GM12891 (cell line): ENCODE data around the gene LRIG1.

Experiments used
- DNase-seq: peaks from one replicate; pipeline ENCODE4 v3.0.0; 2011; ENCODE audit warnings: low spot score; ENCODE audit not compliant: insufficient read length
- FAIRE-seq: peaks from 2 replicates; lab custom pipeline; 2011; peaks lifted over from hg19 to GRCh38; lab: Jason Lieb, UNC
- PAX5 ChIP-seq: IDR thresholded peaks from 2 replicates; pipeline ENCODE4 v1.6.1; 2011; ENCODE audit warnings: low read length, moderate library complexity, mild to moderate bottlenecking; ENCODE audit not compliant: insufficient read depth, severe bottlenecking
- POLR2A ChIP-seq: IDR thresholded peaks from 2 replicates; pipeline ENCODE4 v1.6.1; 2011; ENCODE audit warnings: low read depth, low read length, control low read depth
- POLR2AphosphoS5 ChIP-seq: IDR thresholded peaks from 2 replicates; pipeline ENCODE4 v1.6.1; 2011; ENCODE audit warnings: low read depth, low read length, control low read depth
- POU2F2 ChIP-seq: IDR thresholded peaks from 2 replicates; pipeline ENCODE4 v1.6.1; 2011; ENCODE audit warnings: low read depth, mild to moderate bottlenecking, control low read depth, low read length, moderate library complexity
- SPI1 ChIP-seq: IDR thresholded peaks from 2 replicates; pipeline ENCODE4 v1.6.1; 2011; ENCODE audit warnings: low read depth, low read length, control low read depth
- TAF1 ChIP-seq: IDR thresholded peaks from 2 replicates; pipeline ENCODE4 v1.6.1; 2011; ENCODE audit warnings: low read depth, low read length, control low read depth

The LRIG1 gene

DNA sequence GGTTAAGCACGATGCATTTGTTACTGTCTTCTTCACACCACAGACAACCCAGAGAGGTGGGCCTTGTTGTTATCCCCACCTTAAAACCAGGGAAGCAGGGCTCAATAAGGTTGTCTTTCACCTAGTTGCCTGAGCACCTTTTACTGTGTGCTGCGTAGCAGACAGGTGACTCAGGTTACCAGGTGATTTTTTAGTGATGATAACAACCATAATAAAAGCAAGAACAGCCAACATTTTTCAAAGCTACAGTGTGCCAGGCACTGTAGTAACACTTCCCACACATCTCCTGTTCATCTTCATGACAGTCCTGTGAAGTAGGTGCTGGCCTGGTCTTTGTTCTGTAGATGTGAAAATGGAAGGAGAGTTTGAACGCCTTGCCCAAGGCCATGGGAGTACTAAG, 147.8 kb downstream of the LRIG1 start:
- TF ChIP-seq POLR2A (no peak), TAF1 (no peak), PAX5 (no peak), POU2F2 (no peak), SPI1 (no peak), POLR2AphosphoS5 (no peak)
- FAIRE-seq (no peak), DNase-seq (no peak)

DNA sequence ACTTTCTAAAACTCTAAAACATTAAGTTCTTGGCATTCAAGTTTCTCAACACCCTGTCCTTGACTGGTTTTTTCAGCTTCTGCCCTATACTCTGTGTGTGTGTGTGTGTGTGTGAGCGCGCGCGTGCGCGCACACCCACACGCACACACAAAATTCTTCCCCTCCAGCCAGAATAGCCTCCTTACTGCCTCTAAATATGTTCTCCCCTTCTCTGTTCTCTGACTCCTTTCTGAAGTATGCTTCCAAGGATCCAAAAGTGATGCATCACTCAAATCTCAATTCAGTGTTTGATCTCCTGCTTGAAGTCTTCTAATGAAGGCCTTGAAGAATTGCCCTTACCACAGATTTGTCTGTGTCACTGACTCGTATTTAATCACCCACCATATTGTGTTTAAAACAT, 150.2 kb downstream of the LRIG1 start:
- FAIRE-seq = no peak

DNA sequence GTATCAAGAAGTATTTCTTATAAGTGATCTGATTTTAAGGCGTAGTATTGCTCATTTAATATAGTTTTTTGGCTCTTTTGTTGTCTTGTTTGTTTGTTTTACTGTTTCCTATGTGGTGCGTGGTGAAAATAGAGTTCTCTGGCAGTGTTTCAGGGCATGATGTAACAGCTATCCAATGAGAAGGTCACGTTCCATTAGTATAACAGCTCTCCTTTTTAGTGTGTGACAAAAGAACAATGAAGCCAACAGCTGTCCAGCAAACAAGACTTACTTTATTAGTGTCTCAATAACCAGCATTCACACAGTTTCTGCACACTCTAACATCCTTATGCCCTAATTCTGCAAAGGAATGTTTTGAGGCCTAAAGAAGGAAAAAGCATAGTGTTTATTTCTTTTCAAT, 152.1 kb downstream of the LRIG1 start:
- no peak for FAIRE-seq
- no peak for DNase-seq
- no peak for TF ChIP-seq PAX5
- no peak for TF ChIP-seq POLR2AphosphoS5
- TF ChIP-seq TAF1 = no peak
- TF ChIP-seq SPI1 = no peak
- TF ChIP-seq POLR2A = no peak
- no peak for TF ChIP-seq POU2F2

More for the DNA sequence above, 150.2 kb downstream of the LRIG1 start:
- TF ChIP-seq POLR2A (no peak), POLR2AphosphoS5 (no peak), PAX5 (no peak), POU2F2 (no peak), TAF1 (no peak)
- no peak for DNase-seq

DNA sequence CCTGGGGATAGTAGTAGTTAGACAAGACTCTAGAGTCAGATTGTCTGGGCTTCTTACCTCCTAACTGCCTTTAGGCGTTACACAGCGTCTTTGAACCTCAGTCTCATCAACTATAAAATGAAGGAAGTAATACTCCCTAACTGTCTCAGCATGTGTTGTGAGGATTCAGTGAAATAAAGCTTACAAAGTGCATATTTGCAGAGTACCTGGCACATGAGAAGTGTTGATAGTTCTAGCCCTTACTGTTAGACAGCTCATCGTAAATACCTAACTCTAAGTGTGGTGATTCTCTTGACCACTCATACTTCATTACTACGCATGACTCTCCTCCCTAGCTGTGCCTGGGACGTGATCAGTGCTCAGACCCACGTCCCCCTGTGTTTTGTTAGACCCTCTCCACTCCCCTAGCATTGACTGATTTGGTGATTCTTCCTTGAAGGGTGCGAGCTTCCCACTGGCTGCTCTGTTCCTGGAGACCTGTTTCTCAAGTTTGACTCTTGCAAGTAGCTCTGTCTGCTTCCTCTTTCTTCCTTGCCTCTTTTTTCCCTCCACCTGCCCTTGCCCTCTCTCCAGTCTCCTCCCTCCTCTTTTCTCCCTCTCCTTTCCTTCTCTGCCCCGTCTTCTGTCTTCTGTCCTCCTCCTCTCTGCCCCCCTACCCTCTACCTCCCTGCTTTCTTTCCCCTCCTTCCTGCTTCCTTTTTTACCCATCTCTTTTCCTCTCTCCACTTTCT, 155.8 kb downstream of the LRIG1 start:
- no peak for TF ChIP-seq PAX5
- no peak for TF ChIP-seq SPI1
- no peak for TF ChIP-seq POU2F2
- no peak for TF ChIP-seq TAF1
- TF ChIP-seq POLR2A = no peak
- DNase-seq = no peak
- FAIRE-seq = peak; percentile 31

DNA sequence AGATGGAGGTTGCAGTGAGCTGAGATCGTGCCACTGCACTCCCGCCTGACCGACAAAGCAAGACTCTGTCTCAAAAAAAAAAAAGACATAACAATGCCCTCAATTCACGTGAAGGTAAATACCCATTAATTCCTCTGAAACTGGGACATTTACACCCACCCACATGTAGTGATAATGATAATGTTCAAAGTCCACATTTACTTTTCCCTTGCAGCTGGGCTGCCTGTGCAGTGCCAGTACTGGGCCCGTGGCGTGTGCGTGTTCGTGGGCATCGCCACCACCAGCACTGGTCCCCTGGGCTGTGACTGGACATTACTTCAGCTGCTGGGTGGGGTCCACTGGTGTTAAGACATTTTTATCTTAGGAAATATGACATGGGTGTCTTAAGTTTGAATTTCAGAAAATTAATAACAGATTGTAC, 156.4 kb downstream of the LRIG1 start:
- DNase-seq (no peak), FAIRE-seq (peak; percentile 5)
- no peak for TF ChIP-seq SPI1
- no peak for TF ChIP-seq POLR2AphosphoS5
- TF ChIP-seq TAF1 = no peak
- no peak for TF ChIP-seq PAX5
- TF ChIP-seq POLR2A = no peak
- no peak for TF ChIP-seq POU2F2

DNA sequence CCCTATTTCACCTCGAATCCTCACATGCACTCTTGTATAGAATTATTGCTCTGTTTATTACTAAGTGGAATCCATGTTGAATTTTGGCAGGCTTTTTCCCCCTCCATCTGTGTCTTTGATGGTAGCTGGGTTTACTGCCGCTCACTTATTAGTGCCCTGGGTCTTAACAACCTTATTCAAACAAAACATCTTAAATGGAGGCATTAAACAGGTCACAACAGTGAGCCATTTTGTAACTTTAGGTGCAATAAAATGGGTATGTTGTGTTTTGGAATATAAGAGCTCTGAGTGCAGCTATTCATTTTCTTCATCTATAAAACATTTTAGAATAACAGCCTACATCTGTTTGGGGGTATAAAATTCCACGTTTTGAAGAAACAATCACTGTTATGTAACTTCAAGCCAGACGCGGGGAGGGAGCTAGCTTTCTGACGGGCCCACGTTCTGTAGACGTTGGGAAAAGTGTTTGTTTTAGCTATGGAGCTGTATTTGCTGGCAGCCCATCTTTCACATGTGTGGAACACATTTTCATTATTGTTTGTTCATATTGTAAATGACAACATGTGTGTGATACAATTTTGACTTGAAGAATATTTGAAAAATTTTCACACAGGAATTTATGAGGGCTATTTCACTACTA, 158.0 kb downstream of the LRIG1 start:
- no peak for FAIRE-seq
- TF ChIP-seq POLR2AphosphoS5 (no peak), SPI1 (no peak), POLR2A (no peak), PAX5 (no peak), POU2F2 (no peak), TAF1 (no peak)
- DNase-seq = no peak

DNA sequence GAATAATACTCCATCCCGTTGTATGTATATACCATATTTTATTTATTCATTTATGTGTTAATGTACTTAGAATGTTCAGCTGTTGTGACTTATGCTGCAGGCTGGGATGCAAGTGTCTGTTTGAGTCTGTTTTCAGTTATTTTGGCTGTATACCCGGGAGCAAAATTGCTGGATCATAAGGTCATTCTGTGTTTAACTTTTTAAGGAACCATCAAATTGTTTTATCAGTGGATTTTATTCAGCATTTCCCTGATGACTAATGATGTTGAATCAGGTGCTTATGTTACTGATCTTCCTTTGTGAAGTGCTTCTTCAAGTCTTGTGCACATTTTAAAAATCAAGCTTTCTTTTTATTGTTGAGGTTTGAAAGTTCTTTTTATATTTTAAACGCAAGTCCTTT, 161.9 kb downstream of the LRIG1 start:
- FAIRE-seq (no peak), DNase-seq (no peak)
- TF ChIP-seq POLR2A (no peak), SPI1 (no peak), POU2F2 (no peak), TAF1 (no peak), POLR2AphosphoS5 (no peak)

DNA sequence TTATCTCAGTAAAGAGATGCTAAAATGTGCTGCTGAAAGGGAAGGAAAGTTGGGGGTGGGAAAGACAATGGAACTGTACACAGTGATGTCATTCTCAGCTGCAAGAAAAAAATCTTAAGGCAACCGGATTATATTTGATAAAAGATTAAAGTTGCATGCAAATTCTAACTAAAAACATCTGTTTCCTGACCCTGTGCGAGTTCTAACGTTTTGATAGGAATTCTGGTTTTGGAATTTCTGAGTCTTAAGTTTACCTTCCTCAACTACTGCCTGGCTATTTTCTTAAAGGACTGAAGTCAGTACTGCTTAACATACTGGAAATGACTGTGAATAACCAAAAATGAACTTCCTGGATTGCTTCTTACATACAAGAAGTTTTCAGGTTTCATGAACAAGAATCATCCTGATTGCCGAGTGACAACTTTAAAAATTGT, 164.5 kb downstream of the LRIG1 start:
- FAIRE-seq (peak; percentile 40), DNase-seq (no peak)
- TF ChIP-seq POLR2AphosphoS5 = no peak
- TF ChIP-seq POLR2A = no peak
- TF ChIP-seq TAF1 = no peak
- TF ChIP-seq POU2F2 = no peak
- no peak for TF ChIP-seq PAX5
- TF ChIP-seq SPI1 = no peak

DNA sequence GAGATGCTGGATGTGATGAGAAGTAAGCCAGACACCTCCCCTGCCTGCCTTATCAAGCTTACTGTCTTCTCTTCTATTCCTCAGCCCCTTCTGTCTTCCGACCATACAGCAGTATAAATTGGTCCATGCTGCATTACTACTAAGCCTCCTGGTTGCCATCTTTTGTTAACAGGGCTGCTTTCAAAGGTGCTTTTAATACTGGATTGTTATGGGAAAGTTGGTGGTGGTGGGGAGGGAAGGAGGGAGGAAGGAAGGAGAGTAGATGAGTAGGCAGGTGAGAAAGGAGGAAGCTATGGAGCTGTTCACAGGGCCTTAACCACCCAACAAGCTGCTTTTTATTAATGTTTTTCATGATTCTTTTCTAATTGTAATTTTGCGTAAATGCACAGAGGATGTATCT, 165.2 kb downstream of the LRIG1 start:
- DNase-seq = no peak
- FAIRE-seq = no peak
- no peak for TF ChIP-seq POLR2AphosphoS5
- TF ChIP-seq POU2F2 = no peak
- no peak for TF ChIP-seq POLR2A
- no peak for TF ChIP-seq TAF1
- no peak for TF ChIP-seq SPI1
- TF ChIP-seq PAX5 = no peak
